PFSK-1 (cell line): Measurements from ENCODE around the gene ZDHHC17.

ENCODE experiments used
- FOXP2 ChIP-seq: optimal IDR thresholded peaks from 2 replicates; pipeline ENCODE3; 2011; ENCODE audit warnings: borderline replicate concordance, control low read depth, inconsistent platforms; ENCODE audit not compliant: insufficient read depth; ENCODE audit errors: extremely low read length, extremely low read depth
- POLR2AphosphoS5 ChIP-seq: IDR thresholded peaks from 2 replicates; pipeline ENCODE4 v1.6.1; 2012; ENCODE audit warnings: low read depth, mild to moderate bottlenecking, control low read depth, low read length, moderate library complexity
- REST ChIP-seq, 2 experiments: IDR thresholded peaks; 2 replicates each; pipeline versions ENCODE4 v1.6.1 to v1.8.0; 2011 to 2012; ENCODE audit warnings: low read depth in 2 of 2, low read length in 2 of 2, control low read depth in 1 of 2, inconsistent platforms in 1 of 2, mild to moderate bottlenecking in 1 of 2, moderate library complexity in 1 of 2; ENCODE audit not compliant: insufficient read depth in 1 of 2
- SIN3A ChIP-seq: IDR thresholded peaks from 2 replicates; pipeline ENCODE4 v1.6.1; 2012; ENCODE audit warnings: mild to moderate bottlenecking, low read length, moderate library complexity, borderline replicate concordance; ENCODE audit not compliant: insufficient read depth
- TAF1 ChIP-seq: IDR thresholded peaks from 2 replicates; pipeline ENCODE4 v1.6.1; 2012; ENCODE audit warnings: low read length, control low read depth, borderline replicate concordance; ENCODE audit not compliant: insufficient read depth

The ZDHHC17 gene

GRCh38 chr12:76880519-76881023 lies 116.7 kb downstream of the ZDHHC17 start:
- TF ChIP-seq REST (IDR thresholded peaks at IDR 0.05; ENCODE audit: insufficient read depth in 1 of 2, low read depth in 2 of 2, low read length in 2 of 2): no peak
- no peak for TF ChIP-seq FOXP2
- TF ChIP-seq TAF1: no peak
- TF ChIP-seq POLR2AphosphoS5: no peak
- no peak for TF ChIP-seq SIN3A

- TF ChIP-seq POLR2AphosphoS5 (no peak), FOXP2 (no peak), REST (IDR thresholded peaks at IDR 0.05; ENCODE audit: insufficient read depth in 1 of 2, low read depth in 2 of 2, low read length in 2 of 2) (no peak), SIN3A (no peak), TAF1 (no peak)
These were observed 117.2 kb downstream of the ZDHHC17 start for GRCh38 chr12:76881142-76881541.

- TF ChIP-seq TAF1: no peak
- TF ChIP-seq FOXP2: no peak
- TF ChIP-seq POLR2AphosphoS5: no peak
- no peak for TF ChIP-seq REST (IDR thresholded peaks at IDR 0.05; ENCODE audit: insufficient read depth in 1 of 2, low read depth in 2 of 2, low read length in 2 of 2)
- no peak for TF ChIP-seq SIN3A
These were observed 118.5 kb downstream of the ZDHHC17 start for GRCh38 chr12:76882367-76882766.

- TF ChIP-seq REST (IDR thresholded peaks at IDR 0.05; ENCODE audit: insufficient read depth in 1 of 2, low read depth in 2 of 2, low read length in 2 of 2) (no peak), FOXP2 (no peak), POLR2AphosphoS5 (no peak), SIN3A (no peak), TAF1 (no peak)
These were observed 119.2 kb downstream of the ZDHHC17 start for GRCh38 chr12:76883151-76883550.

- TF ChIP-seq REST (IDR thresholded peaks at IDR 0.05; ENCODE audit: insufficient read depth in 1 of 2, low read depth in 2 of 2, low read length in 2 of 2): no peak
These were observed 119.9 kb downstream of the ZDHHC17 start for GRCh38 chr12:76883811-76884210.
